Gastroesophageal sphincter (tissue), 4 donors: ENCODE measurements around the gene TNRC6A. TPM values are rescaled to one million over a fixed set of nuclear protein-coding genes. Genes with fewer than 3 reads are reported as not detected.

ENCODE experiments used
- ATAC-seq: fragments of 150-250 bp; one replicate; pipeline ENCODE4 v1.9.1; 2016; ENCODE audit warnings: mild to moderate bottlenecking, moderate library complexity
- H3K27ac ChIP-seq, 4 donors: fragments of 200-600 bp; sonication (generic) in 3 of 4; 1 replicate in 3 of 4; 2 replicates in 1 of 4; pipeline ENCODE4 v1.5.1; 2016 to 2019
- H3K27me3 ChIP-seq: fragments of 200-600 bp; sonication (generic); one replicate; pipeline ENCODE4 v1.5.1; 2019
- H3K36me3 ChIP-seq, 2 donors: fragments of 200-600 bp; sonication (generic); one replicate each; pipeline ENCODE4 v1.5.1; 2019; ENCODE audit warnings: control low read depth in 1 of 2
- H3K4me1 ChIP-seq, 3 donors: fragments of 200-600 bp; sonication (generic); 1 replicate in 2 of 3; 2 replicates in 1 of 3; pipeline ENCODE4 v1.5.1; 2016 to 2019; ENCODE audit warnings: control low read depth in 2 of 3
- H3K4me3 ChIP-seq, 2 donors: fragments of 200-600 bp; sonication (generic); one replicate each; pipeline ENCODE4 v1.5.1; 2019; ENCODE audit warnings: mild to moderate bottlenecking in 1 of 2, moderate library complexity in 1 of 2
- H3K9me3 ChIP-seq, 3 donors: fragments of 200-600 bp; sonication (generic); one replicate each; pipeline ENCODE4 v1.5.1; 2017 to 2019; ENCODE audit warnings: control low read depth in 2 of 3
- EP300 ChIP-seq: sonication (generic); formaldehyde crosslinking; IDR thresholded peaks from one replicate; pipeline ENCODE4 v1.6.1; 2017; ENCODE audit warnings: antibody characterized with exemption, mild to moderate bottlenecking
- POLR2A ChIP-seq, 2 donors: fragments of 450-650 bp; IDR thresholded peaks; one replicate each; pipeline ENCODE4 v1.6.1; 2017; ENCODE audit warnings: antibody characterized with exemption in 2 of 2, mild to moderate bottlenecking in 2 of 2, moderate library complexity in 1 of 2
- POLR2AphosphoS5 ChIP-seq: sonication (generic); formaldehyde crosslinking; IDR thresholded peaks from one replicate; pipeline ENCODE4 v1.6.1; 2017; ENCODE audit warnings: antibody characterized with exemption
- WGBS, 2 donors: methylation state at CpG; one replicate each; pipeline ENCODE4 v1.1.5; 2018; ENCODE audit warnings: low coverage in 1 of 2; 5-methylcytosine and 5-hydroxymethylcytosine counted together
- total RNA-seq, 4 donors: library from RNA; depleted of rRNA; stranded (reverse); fragments of >200 nt; gene quantifications; one replicate each; pipeline ENCODE4 v1.1.0, GENCODE V29; 2016
- TF ChIP-seq, protein P1 (sequence below), 4 experiments: fragments of 200-600 bp in 2 of 4; fragments of 450-650 bp in 2 of 4; sonication (generic) in 1 of 4; IDR thresholded peaks; one replicate each; pipeline ENCODE4 v1.5.1; 2017 to 2019; ENCODE audit warnings: antibody characterized with exemption in 4 of 4, mild to moderate bottlenecking in 2 of 4, moderate library complexity in 2 of 4

The TNRC6A gene
- total RNA-seq, 4 donors from 2014 or later: 33.4 to 71.1 (median 58.6) TPM

DNA sequence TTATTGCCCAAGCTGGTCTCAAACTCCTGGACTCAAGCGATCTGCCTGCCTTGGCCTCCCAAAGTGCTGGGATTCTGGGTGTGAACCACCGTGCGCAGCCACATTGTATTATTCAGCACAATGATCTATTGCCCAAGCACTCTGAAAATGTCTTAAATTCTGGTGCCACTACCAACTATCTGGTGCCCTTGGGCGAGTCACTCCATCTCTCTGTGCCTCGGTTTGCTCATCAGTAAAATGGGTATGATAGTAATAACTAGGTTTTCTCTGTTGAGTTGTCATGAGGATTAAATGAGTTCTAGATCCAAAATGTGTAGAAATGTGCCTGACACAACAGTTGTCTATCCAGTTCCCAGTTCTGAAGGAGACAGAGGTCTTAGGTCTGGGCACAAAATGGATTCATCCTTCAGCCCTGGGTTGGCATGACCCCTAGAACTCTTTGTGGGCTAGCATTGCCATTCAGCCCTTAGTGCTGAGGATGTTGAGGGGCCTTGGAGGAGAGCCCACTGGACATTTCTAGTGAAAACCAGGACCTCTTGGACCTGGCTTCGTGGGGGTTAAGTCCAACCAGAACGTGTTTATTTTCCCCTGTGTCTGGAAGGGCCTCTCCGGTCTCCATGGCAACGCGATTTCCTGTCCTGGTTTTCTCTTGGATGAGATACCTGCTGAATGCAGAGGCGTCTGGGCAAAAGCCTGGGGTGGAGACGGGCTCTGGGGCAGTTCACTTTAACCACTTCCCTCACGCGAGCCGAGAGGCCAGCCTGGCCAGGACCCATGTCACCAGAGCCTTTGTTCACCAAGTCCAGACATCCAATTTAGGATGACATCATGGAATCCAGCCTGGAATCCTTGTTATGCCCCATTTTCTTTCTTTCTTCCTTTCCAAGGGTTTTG, 43.7 kb upstream of the TNRC6A start:
- no peaks in the 10 kb centered on the region for H3K27me3 ChIP-seq
- no peaks in the 10 kb centered on the region for H3K36me3 ChIP-seq
- TF ChIP-seq, protein P1, sequence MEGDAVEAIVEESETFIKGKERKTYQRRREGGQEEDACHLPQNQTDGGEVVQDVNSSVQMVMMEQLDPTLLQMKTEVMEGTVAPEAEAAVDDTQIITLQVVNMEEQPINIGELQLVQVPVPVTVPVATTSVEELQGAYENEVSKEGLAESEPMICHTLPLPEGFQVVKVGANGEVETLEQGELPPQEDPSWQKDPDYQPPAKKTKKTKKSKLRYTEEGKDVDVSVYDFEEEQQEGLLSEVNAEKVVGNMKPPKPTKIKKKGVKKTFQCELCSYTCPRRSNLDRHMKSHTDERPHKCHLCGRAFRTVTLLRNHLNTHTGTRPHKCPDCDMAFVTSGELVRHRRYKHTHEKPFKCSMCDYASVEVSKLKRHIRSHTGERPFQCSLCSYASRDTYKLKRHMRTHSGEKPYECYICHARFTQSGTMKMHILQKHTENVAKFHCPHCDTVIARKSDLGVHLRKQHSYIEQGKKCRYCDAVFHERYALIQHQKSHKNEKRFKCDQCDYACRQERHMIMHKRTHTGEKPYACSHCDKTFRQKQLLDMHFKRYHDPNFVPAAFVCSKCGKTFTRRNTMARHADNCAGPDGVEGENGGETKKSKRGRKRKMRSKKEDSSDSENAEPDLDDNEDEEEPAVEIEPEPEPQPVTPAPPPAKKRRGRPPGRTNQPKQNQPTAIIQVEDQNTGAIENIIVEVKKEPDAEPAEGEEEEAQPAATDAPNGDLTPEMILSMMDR (IDR thresholded peaks at IDR 0.05): no peak
- TF ChIP-seq EP300 (no peak), POLR2A (IDR thresholded peaks at IDR 0.05) (no peak), POLR2AphosphoS5 (no peak)
- no peaks in the 10 kb centered on the region for H3K9me3 ChIP-seq
- no peak overlapping the region for H3K4me3 ChIP-seq
- peak; percentile 80 for ATAC-seq
- H3K27ac ChIP-seq: peak overlapping the region in 3 of 4 donors; percentile 49 to 71 (median 62)
- peaks cover 0 to 17% (median 12%) of the 10 kb centered on the region in 3 donors for H3K4me1 ChIP-seq
- 26 to 37% methylated on average over 7 to 10 of the region's 15 CpGs for WGBS, 2 donors

DNA sequence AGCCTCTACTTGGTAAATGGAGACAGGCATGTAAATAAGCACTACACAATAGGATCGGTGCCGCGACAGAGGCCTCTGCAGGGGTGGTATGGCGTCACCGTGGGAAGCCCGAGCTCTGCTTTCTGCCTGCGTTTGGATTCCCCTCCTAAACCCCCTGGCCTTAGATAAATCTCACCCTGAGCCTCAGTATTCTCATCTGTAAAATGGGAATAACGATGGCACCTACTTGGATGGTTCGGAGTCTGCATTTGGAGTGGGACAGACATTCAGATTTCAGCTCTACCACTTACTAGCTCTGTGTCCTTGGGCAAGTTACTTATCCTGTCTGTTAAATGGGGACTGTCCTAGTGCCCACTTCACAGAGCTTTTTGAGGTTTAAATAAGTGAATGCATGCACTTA, 42.8 kb upstream of the TNRC6A start:
- Histone ChIP-seq H3K9me3 (no peaks in the 10 kb centered on the region), H3K27ac (peak overlapping the region in 3 of 4 donors; percentile 49 to 71 (median 62)), H3K36me3 (no peaks in the 10 kb centered on the region), H3K4me3 (no peak overlapping the region), H3K27me3 (no peaks in the 10 kb centered on the region), H3K4me1 (peaks cover 0 to 17% (median 12%) of the 10 kb centered on the region in 3 donors)
- ATAC-seq: no peak
- whole genome bisulfite sequencing, 2 donors: 52 to 73% methylated on average over 3 to 7 of the region's 9 CpGs
- no peak for TF ChIP-seq EP300
- TF ChIP-seq POLR2A (IDR thresholded peaks at IDR 0.05): no peak
- TF ChIP-seq, protein P1 (IDR thresholded peaks at IDR 0.05): no peak
- no peak for TF ChIP-seq POLR2AphosphoS5

DNA sequence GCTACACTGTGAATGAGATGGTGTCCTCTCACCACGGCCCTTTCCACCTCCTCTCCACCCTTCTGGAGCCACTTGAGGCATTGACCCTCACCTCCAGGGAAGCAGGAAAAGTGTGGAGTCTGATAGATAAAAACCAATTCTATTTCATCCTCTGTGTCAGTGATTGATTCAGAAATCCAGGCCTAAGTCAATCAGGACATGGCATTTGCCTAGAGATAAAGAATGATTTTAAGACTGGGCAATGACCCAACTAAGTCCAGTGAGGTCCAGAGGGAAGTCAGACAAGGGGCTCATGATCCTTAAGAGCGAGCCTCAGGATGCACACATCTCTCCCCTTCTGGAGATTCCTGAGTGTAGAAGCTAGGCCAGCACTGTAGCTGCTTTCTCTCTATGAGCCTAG, 41.1 kb upstream of the TNRC6A start:
- Histone ChIP-seq H3K27ac (no peak overlapping the region), H3K4me1 (peaks cover 0 to 17% (median 12%) of the 10 kb centered on the region in 3 donors), H3K36me3 (no peaks in the 10 kb centered on the region), H3K9me3 (no peaks in the 10 kb centered on the region), H3K27me3 (no peaks in the 10 kb centered on the region), H3K4me3 (no peak overlapping the region)
- TF ChIP-seq, protein P1 (IDR thresholded peaks at IDR 0.05): no peak
- TF ChIP-seq POLR2AphosphoS5 (no peak), POLR2A (IDR thresholded peaks at IDR 0.05) (no peak)
- no peak for ATAC-seq
- 92 to 100% methylated on average over 1 to 2 of the region's 2 CpGs for WGBS, 2 donors

DNA sequence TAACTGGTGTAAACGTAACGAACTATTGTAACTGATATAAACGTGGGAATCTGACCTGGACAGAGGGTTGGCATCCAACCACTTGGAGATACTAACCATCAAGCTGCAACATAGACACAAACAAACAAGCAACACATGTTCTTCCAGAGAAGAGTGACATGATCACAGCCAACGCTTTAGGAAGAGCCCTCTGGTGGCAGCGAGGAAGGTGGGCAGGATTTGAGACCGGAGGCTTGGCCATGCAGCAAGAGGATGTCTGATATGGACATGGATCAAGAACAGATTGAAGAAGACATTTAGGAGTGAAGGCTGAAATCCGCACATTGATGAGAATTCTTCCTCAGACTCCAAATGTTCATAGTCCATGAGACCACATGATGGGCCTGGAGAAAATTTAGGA, 40.3 kb upstream of the TNRC6A start:
- Histone ChIP-seq H3K27me3 (no peaks in the 10 kb centered on the region), H3K9me3 (no peaks in the 10 kb centered on the region), H3K27ac (no peak overlapping the region), H3K4me3 (no peak overlapping the region), H3K4me1 (peaks cover 0 to 17% (median 12%) of the 10 kb centered on the region in 3 donors), H3K36me3 (no peaks in the 10 kb centered on the region)
- no peak for ATAC-seq
- TF ChIP-seq, protein P1 (IDR thresholded peaks at IDR 0.05): peak in 3 of 4 experiments; percentile 13 to 57 (median 44)
- TF ChIP-seq POLR2AphosphoS5: no peak
- WGBS, 2 donors: 56 to 68% methylated on average over 4 to 7 of the region's 7 CpGs

DNA sequence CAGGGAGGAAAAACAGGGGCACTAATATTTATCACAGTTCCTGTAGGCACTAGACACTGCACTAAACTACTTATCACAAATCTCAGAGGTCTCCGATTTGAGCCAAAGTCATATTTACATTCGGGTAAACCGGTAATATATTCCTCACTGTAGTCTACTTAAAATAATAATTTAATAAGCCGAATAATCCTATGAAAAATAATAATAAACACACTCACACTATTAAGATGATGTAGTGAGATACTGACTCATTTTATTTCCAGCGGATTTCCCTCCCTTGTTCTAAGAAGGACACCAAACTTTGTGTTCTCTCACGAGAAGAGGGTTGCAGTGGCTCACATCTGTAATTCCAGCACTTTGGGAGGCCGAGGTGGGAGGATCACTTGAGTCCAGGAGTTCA, 36.6 kb upstream of the TNRC6A start:
- Histone ChIP-seq H3K4me3 (no peak overlapping the region), H3K4me1 (no peaks in the 10 kb centered on the region), H3K36me3 (no peaks in the 10 kb centered on the region), H3K27ac (no peak overlapping the region), H3K27me3 (no peaks in the 10 kb centered on the region), H3K9me3 (no peaks in the 10 kb centered on the region)
- 55 to 73% methylated on average over 5 to 7 of the region's 7 CpGs for WGBS, 2 donors
- TF ChIP-seq, protein P1 (IDR thresholded peaks at IDR 0.05): no peak
- no peak for TF ChIP-seq POLR2A (IDR thresholded peaks at IDR 0.05)
- no peak for TF ChIP-seq EP300
- TF ChIP-seq POLR2AphosphoS5: no peak
- no peak for ATAC-seq
